H9 (cell line): Measurements from ENCODE around the gene SIAH2. TPM values are rescaled to one million over a fixed set of nuclear protein-coding genes. Genes with fewer than 3 reads are reported as not detected.

Experiments used
- DNase-seq: peaks from one replicate; pipeline ENCODE4 v3.0.0-alpha.2; 2017
- H2AFZ ChIP-seq: one replicate; pipeline ENCODE4 v1.6.1; 2013; ENCODE audit warnings: mild to moderate bottlenecking, low read length, control low read depth, moderate library complexity
- H2AK5ac ChIP-seq: 2 replicates; pipeline ENCODE4 v1.6.1; 2013; ENCODE audit warnings: low read length, control low read depth, mixed read lengths; ENCODE audit not compliant: insufficient read length
- H2BK120ac ChIP-seq: one replicate; pipeline ENCODE4 v1.6.1; 2013; ENCODE audit warnings: low read depth, mild to moderate bottlenecking, low read length, control low read depth, inconsistent platforms; ENCODE audit not compliant: poor library complexity, severe bottlenecking
- H2BK12ac ChIP-seq: 2 replicates; pipeline ENCODE4 v1.6.1; 2013; ENCODE audit warnings: low read length, control low read depth, mixed read lengths, low read depth; ENCODE audit not compliant: insufficient read length
- H2BK15ac ChIP-seq: 2 replicates; pipeline ENCODE4 v1.6.1; 2013; ENCODE audit warnings: low read depth, low read length, control low read depth
- H2BK20ac ChIP-seq: one replicate; pipeline ENCODE4 v1.6.1; 2013; ENCODE audit warnings: low read depth, mild to moderate bottlenecking, low read length, control low read depth, inconsistent platforms; ENCODE audit not compliant: poor library complexity, severe bottlenecking
- H2BK5ac ChIP-seq: 2 replicates; pipeline ENCODE4 v1.6.1; 2013; ENCODE audit warnings: low read length, control low read depth, mixed read lengths; ENCODE audit not compliant: insufficient read length
- H3K14ac ChIP-seq: 2 replicates; pipeline ENCODE4 v1.6.1; 2013; ENCODE audit warnings: low read length, control low read depth; ENCODE audit not compliant: insufficient read depth
- H3K18ac ChIP-seq: 2 replicates; pipeline ENCODE4 v1.6.1; 2013; ENCODE audit warnings: low read depth, mild to moderate bottlenecking, mixed read lengths, low read length, control low read depth; ENCODE audit not compliant: insufficient read length
- H3K23ac ChIP-seq: 2 replicates; pipeline ENCODE4 v1.6.1; 2013; ENCODE audit warnings: low read length, control low read depth, mixed read lengths, low read depth; ENCODE audit not compliant: insufficient read length
- H3K23me2 ChIP-seq: 2 replicates; pipeline ENCODE4 v1.6.1; 2013; ENCODE audit warnings: low read depth, mild to moderate bottlenecking, mixed read lengths, low read length, control low read depth; ENCODE audit not compliant: insufficient read length, poor library complexity, severe bottlenecking
- H3K27ac ChIP-seq: 2 replicates; pipeline ENCODE4 v1.5.1; 2013; ENCODE audit warnings: low read length, control low read depth, mixed read lengths, low read depth; ENCODE audit not compliant: insufficient read length
- H3K27me3 ChIP-seq: 2 replicates; pipeline ENCODE4 v1.6.1; 2013; ENCODE audit warnings: low read length, control low read depth, inconsistent platforms; ENCODE audit not compliant: insufficient read depth
- H3K4ac ChIP-seq: 2 replicates; pipeline ENCODE4 v1.6.1; 2013; ENCODE audit warnings: low read depth, mild to moderate bottlenecking, control low read depth, inconsistent platforms, low read length, moderate library complexity
- H3K4me1 ChIP-seq: 2 replicates; pipeline ENCODE4 v1.6.1; 2013; ENCODE audit warnings: low read length, control low read depth, inconsistent platforms; ENCODE audit not compliant: insufficient read depth
- H3K4me2 ChIP-seq: 2 replicates; pipeline ENCODE4 v1.6.1; 2013; ENCODE audit warnings: low read length, control low read depth, mixed read lengths; ENCODE audit not compliant: insufficient read length, insufficient read depth
- H3K56ac ChIP-seq: 2 replicates; pipeline ENCODE4 v1.6.1; 2013; ENCODE audit warnings: low read depth, mild to moderate bottlenecking, mixed read lengths, low read length, control low read depth; ENCODE audit not compliant: insufficient read length
- H3K79me1 ChIP-seq: 2 replicates; pipeline ENCODE4 v1.6.1; 2013; ENCODE audit warnings: low read depth, mild to moderate bottlenecking, moderate library complexity, low read length, control low read depth, inconsistent platforms; ENCODE audit not compliant: insufficient read depth, poor library complexity, severe bottlenecking
- H3K79me2 ChIP-seq: 2 replicates; pipeline ENCODE4 v1.6.1; 2013; ENCODE audit warnings: low read length, control low read depth, inconsistent platforms; ENCODE audit not compliant: insufficient read depth
- H3K9ac ChIP-seq: 2 replicates; pipeline ENCODE4 v1.6.1; 2013; ENCODE audit warnings: low read length, control low read depth, mixed read lengths; ENCODE audit not compliant: insufficient read length; ENCODE audit errors: extremely low read depth
- H3K9me3 ChIP-seq: one replicate; pipeline ENCODE4 v1.6.1; 2013; ENCODE audit warnings: low read depth, low read length, inconsistent platforms; ENCODE audit not compliant: control insufficient read depth
- H3T11ph ChIP-seq: one replicate; pipeline ENCODE4 v1.6.1; 2013; ENCODE audit warnings: mild to moderate bottlenecking, low read length, control low read depth, inconsistent platforms
- H4K20me1 ChIP-seq: one replicate; pipeline ENCODE4 v1.6.1; 2013; ENCODE audit not compliant: control insufficient read depth, insufficient read length, insufficient read depth
- H4K5ac ChIP-seq: 2 replicates; pipeline ENCODE4 v1.6.1; 2013; ENCODE audit warnings: low read depth, mild to moderate bottlenecking, mixed read lengths, low read length, control low read depth; ENCODE audit not compliant: insufficient read length
- H4K8ac ChIP-seq: replicated peaks from 2 replicates; pipeline ENCODE4 v1.6.1; 2013; ENCODE audit warnings: low read length, control low read depth, mixed read lengths, low read depth; ENCODE audit not compliant: insufficient read length
- H4K91ac ChIP-seq: 2 replicates; pipeline ENCODE4 v1.6.1; 2013; ENCODE audit warnings: low read depth, mild to moderate bottlenecking, moderate library complexity, mixed read lengths, low read length, control low read depth; ENCODE audit not compliant: insufficient read length
- H3K27ac Mint-ChIP-seq, 3 experiments: 2 replicates in 2 of 3; 3 replicates in 1 of 3; pipeline ENCODE4 v1.8.0; 2020 to 2021; ENCODE audit warnings: mixed read lengths in 3 of 3, mild to moderate bottlenecking in 1 of 3, moderate library complexity in 1 of 3
- H3K27me3 Mint-ChIP-seq: 2 replicates; pipeline ENCODE4 v1.8.0; 2021; ENCODE audit warnings: low read depth, mild to moderate bottlenecking, moderate library complexity, mixed read lengths
- H3K36me3 Mint-ChIP-seq, 3 experiments: 2 replicates in 2 of 3; 3 replicates in 1 of 3; pipeline ENCODE4 v1.8.0; 2020 to 2021; ENCODE audit warnings: low read depth in 3 of 3, mixed read lengths in 3 of 3; ENCODE audit not compliant: insufficient read depth in 1 of 3
- H3K4me1 Mint-ChIP-seq, 2 experiments: 2 replicates each; pipeline ENCODE4 v1.8.0; 2020; ENCODE audit warnings: mixed read lengths in 2 of 2
- H3K4me3 Mint-ChIP-seq, 2 experiments: 2 replicates in 1 of 2; 3 replicates in 1 of 2; pipeline ENCODE4 v1.8.0; 2020 to 2021; ENCODE audit warnings: mild to moderate bottlenecking in 2 of 2, mixed read lengths in 2 of 2, moderate library complexity in 1 of 2
- H3K9me3 Mint-ChIP-seq, 2 experiments: 2 replicates in 1 of 2; 3 replicates in 1 of 2; pipeline ENCODE4 v1.8.0; 2020; ENCODE audit warnings: mild to moderate bottlenecking in 2 of 2, mixed read lengths in 2 of 2, moderate library complexity in 1 of 2
- WGBS: extraction: QIAGEN DNeasy Blood & Tissue Kit; methylation state at CpG from one replicate; pipeline ENCODE4 v1.1.7; 2013; ENCODE audit warnings: missing lambda C conversion rate, low lambda C conversion rate, mixed read lengths; ENCODE audit not compliant: insufficient read length; ENCODE audit errors: extremely low coverage; 5-methylcytosine and 5-hydroxymethylcytosine counted together
- total RNA-seq: library from RNA; stranded (reverse); gene quantifications from 2 replicates; pipeline ENCODE4 v1.2.1, GENCODE V29; 2021
- TF ChIP-seq, protein P1 (sequence below): fragments of 200-600 bp; sonication (generic); conservative IDR thresholded peaks from 3 replicates; pipeline ENCODE4 v1.8.0; 2021; ENCODE audit warnings: antibody characterized with exemption, mild to moderate bottlenecking

SIAH2 gene
- total RNA-seq, 1 experiment from 2014 or later, result 17.4 TPM

DNA sequence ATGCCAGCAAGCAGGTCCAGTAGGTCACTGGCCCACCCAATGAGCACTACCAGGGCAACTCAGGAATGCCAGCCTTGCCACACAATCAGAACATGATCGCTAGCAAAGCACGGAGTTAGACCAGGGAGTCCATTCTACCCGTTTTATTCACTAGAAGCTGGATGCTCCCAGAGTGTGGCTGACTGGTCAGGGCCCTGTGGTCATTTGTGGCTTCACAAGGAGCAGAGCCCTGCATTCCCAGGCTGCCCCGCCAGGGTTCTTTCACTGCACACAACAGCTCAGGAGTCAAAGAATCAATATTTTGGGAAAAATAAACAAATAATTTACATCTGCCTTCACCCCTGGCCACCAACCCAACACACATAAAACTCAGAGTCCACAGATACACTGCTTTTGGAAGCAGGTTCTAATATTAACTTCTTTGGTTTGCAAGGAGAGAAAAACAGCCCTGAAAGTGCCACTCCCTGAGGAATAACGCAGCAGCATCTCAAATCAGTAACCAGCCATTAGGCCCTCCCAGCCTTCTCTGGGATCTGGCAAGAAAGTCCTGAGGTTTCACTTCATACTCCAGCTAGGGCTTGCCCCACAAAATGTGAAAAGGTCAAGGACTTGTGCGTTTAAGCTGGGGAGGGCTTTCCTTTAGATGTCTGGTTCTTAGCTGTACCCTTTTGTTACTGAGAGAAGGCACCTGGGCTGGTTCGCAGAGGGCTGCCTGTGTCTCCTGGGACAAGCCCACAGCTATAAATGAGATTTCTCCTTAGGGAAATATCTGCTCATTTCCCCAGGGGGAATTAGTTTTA lies 16.0 kb downstream of the SIAH2 start:
- Histone ChIP-seq H3K27ac (no peak overlapping the region), H3K4me2 (no peak overlapping the region), H3K27me3 (no peaks in the 10 kb centered on the region), H2BK20ac (no peak overlapping the region), H2AK5ac (no peak overlapping the region), H3K23me2 (no peaks in the 10 kb centered on the region), H3K4ac (no peak overlapping the region), H4K20me1 (no peaks in the 10 kb centered on the region), H3T11ph (no peak overlapping the region), H3K79me1 (no peaks in the 10 kb centered on the region), H3K9ac (no peak overlapping the region), H3K23ac (no peak overlapping the region), H4K8ac (no peak overlapping the region), H3K4me1 (no peaks in the 10 kb centered on the region; the same call in 1 of the 2 replicates), H3K79me2 (no peaks in the 10 kb centered on the region; the same call in 1 of the 2 replicates), H2BK15ac (no peak overlapping the region), H2BK5ac (no peak overlapping the region), H4K91ac (no peak overlapping the region), H2BK120ac (no peak overlapping the region), H3K56ac (no peak overlapping the region), H2BK12ac (no peak overlapping the region), H3K14ac (no peak overlapping the region; the same call in 1 of the 2 replicates), H3K18ac (no peak overlapping the region), H3K9me3 (no peaks in the 10 kb centered on the region), H4K5ac (no peak overlapping the region), H2AFZ (no peak overlapping the region)
- H3K36me3 Mint-ChIP-seq, result peaks cover 0 to 4% (median 4%) of the 10 kb centered on the region in 3 experiments; a peak in 4 of 7 replicates
- DNase-seq, result no peak
- H3K9me3 Mint-ChIP-seq, result no peaks in the 10 kb centered on the region
- peaks cover 20 to 25% of the 10 kb centered on the region in 2 experiments for H3K4me1 Mint-ChIP-seq
- no CpG with 5 or more reads among the region's 7 CpGs for WGBS
- no peak overlapping the region; a peak in 1 of 7 replicates for H3K27ac Mint-ChIP-seq
- H3K4me3 Mint-ChIP-seq, result no peak overlapping the region
- TF ChIP-seq, protein P1, sequence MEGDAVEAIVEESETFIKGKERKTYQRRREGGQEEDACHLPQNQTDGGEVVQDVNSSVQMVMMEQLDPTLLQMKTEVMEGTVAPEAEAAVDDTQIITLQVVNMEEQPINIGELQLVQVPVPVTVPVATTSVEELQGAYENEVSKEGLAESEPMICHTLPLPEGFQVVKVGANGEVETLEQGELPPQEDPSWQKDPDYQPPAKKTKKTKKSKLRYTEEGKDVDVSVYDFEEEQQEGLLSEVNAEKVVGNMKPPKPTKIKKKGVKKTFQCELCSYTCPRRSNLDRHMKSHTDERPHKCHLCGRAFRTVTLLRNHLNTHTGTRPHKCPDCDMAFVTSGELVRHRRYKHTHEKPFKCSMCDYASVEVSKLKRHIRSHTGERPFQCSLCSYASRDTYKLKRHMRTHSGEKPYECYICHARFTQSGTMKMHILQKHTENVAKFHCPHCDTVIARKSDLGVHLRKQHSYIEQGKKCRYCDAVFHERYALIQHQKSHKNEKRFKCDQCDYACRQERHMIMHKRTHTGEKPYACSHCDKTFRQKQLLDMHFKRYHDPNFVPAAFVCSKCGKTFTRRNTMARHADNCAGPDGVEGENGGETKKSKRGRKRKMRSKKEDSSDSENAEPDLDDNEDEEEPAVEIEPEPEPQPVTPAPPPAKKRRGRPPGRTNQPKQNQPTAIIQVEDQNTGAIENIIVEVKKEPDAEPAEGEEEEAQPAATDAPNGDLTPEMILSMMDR, result no peak
- H3K27me3 Mint-ChIP-seq, result no peaks in the 10 kb centered on the region
